OCI-LY3 (cell line): Measurements from ENCODE around the gene COG8.
A peak's percentile ranks its signal among the peaks of the same experiment; 100 is the strongest.

Source experiments
- H2AFZ ChIP-seq: fragments of 200-600, 300-600 bp; shearing (Covaris generic); 2 replicates; pipeline ENCODE4 v1.6.0; 2014; ENCODE audit warnings: antibody characterized with exemption, low read depth, low read length
- H3K27ac ChIP-seq: fragments of 200-600, 300-600 bp; sonication (generic); 2 replicates; pipeline ENCODE4 v1.5.1; 2014; ENCODE audit warnings: mild to moderate bottlenecking, low read length, moderate library complexity, mixed read lengths
- H3K27me3 ChIP-seq: fragments of 200-600, 300-600 bp; sonication (generic); 2 replicates; pipeline ENCODE4 v1.6.1; 2014; ENCODE audit warnings: low read depth, low read length, mixed read lengths
- H3K36me3 ChIP-seq: fragments of 200-600, 300-600 bp; sonication (generic); replicated peaks from 2 replicates; pipeline ENCODE3; 2014; ENCODE audit warnings: low read depth, low read length, mixed read lengths
- H3K4me1 ChIP-seq: fragments of 300-600, 200-600 bp; sonication (generic); 2 replicates; pipeline ENCODE4 v1.6.1; 2014; ENCODE audit warnings: low read length, mixed read lengths
- H3K4me2 ChIP-seq: fragments of 200-600, 300-600 bp; sonication (generic); 2 replicates; pipeline ENCODE4 v1.6.1; 2014; ENCODE audit warnings: low read length, mixed read lengths
- H3K4me3 ChIP-seq: fragments of 300-600, 200-600 bp; sonication (generic); 2 replicates; pipeline ENCODE4 v1.5.1; 2014; ENCODE audit warnings: antibody characterized with exemption, mild to moderate bottlenecking, low read length, moderate library complexity
- H3K79me2 ChIP-seq: fragments of 300-600, 200-600 bp; shearing (Covaris generic); 2 replicates; pipeline ENCODE4 v1.6.1; 2014; ENCODE audit warnings: mild to moderate bottlenecking, low read length, mixed read lengths
- H3K9ac ChIP-seq: fragments of 300-600, 200-600 bp; shearing (Covaris generic); 2 replicates; pipeline ENCODE4 v1.6.0; 2014; ENCODE audit warnings: mild to moderate bottlenecking, low read length, moderate library complexity
- H3K9me3 ChIP-seq: fragments of 200-600, 300-600 bp; shearing (Covaris generic); 2 replicates; pipeline ENCODE4 v1.6.1; 2014; ENCODE audit warnings: low read length, mixed read lengths; ENCODE audit not compliant: insufficient read depth
- H4K20me1 ChIP-seq: fragments of 200-600, 300-600 bp; sonication (generic); 2 replicates; pipeline ENCODE4 v1.6.1; 2016; ENCODE audit warnings: low read length, mixed read lengths; ENCODE audit not compliant: insufficient read depth
- EZH2phosphoT487 ChIP-seq: fragments of 200-600 bp; shearing (Covaris generic); IDR thresholded peaks from 2 replicates; pipeline ENCODE4 v1.6.1; 2018; ENCODE audit warnings: antibody characterized with exemption, mixed run types, low read depth
- TF ChIP-seq, protein P1 (sequence below): fragments of 200-600, 300-600 bp; sonication (generic); IDR thresholded peaks from 2 replicates; pipeline ENCODE4 v1.5.1; 2014; ENCODE audit warnings: antibody characterized with exemption, low read length, low read depth

Gene COG8

DNA sequence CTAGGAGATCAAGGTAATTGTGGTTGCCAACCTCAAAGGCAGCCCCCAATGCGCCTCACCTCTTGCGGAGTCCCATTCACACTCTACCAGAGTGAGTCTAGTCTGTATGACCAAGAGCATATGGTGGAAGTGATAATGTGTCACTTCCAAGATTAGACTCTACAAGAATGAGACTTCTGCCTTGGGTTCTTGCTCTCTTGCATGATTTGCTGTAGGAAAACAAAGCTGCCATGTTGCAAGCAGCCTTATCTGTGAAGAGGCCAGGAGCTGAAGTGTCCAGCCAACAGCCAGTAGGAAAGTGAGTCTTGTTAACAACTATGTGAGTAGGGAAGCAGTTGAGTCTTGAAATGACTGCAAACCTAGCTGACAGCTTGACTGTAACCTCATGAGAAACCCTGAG, 43.1 kb upstream of the COG8 start:
- Histone ChIP-seq H3K27me3 (no peaks in the 10 kb centered on the region), H3K4me2 (no peak overlapping the region), H4K20me1 (0 out of 2 replicates have a peak, but pooled peaks cover 3% of the 10 kb centered on the region), H2AFZ (no peak overlapping the region), H3K4me1 (peaks cover 31% of the 10 kb centered on the region), H3K4me3 (no peak overlapping the region), H3K36me3 (peaks cover 51% of the 10 kb centered on the region), H3K79me2 (peaks cover 52% of the 10 kb centered on the region), H3K9ac (no peak overlapping the region), H3K27ac (peak overlapping the region; percentile 8; the same call in 1 of the 2 replicates), H3K9me3 (no peaks in the 10 kb centered on the region)
- TF ChIP-seq, protein P1, sequence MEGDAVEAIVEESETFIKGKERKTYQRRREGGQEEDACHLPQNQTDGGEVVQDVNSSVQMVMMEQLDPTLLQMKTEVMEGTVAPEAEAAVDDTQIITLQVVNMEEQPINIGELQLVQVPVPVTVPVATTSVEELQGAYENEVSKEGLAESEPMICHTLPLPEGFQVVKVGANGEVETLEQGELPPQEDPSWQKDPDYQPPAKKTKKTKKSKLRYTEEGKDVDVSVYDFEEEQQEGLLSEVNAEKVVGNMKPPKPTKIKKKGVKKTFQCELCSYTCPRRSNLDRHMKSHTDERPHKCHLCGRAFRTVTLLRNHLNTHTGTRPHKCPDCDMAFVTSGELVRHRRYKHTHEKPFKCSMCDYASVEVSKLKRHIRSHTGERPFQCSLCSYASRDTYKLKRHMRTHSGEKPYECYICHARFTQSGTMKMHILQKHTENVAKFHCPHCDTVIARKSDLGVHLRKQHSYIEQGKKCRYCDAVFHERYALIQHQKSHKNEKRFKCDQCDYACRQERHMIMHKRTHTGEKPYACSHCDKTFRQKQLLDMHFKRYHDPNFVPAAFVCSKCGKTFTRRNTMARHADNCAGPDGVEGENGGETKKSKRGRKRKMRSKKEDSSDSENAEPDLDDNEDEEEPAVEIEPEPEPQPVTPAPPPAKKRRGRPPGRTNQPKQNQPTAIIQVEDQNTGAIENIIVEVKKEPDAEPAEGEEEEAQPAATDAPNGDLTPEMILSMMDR = no peak
- no peak for TF ChIP-seq EZH2phosphoT487

DNA sequence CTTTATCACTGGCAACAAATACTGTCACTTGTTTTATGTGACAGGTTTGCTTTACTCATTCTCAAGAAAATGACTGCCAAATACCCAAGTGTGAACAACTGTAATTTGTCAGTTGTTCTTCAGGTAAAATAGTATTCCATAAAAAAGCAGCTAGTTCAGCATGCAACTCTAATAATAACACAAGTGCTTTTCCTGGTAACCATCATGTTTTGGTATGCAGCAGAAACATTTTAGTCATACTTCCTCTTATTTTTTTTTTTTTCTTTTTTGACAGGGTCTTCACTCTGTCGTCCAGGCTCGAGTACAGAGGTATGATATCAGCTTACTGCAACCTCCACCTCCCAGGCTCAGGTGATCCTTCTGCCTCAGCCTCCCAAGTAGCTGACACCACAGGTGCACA, 41.9 kb upstream of the COG8 start:
- Histone ChIP-seq H3K4me1 (peaks cover 31% of the 10 kb centered on the region), H3K9ac (no peak overlapping the region), H3K27ac (0 out of 2 replicates have a peak overlapping the region, but pooled peaks have one; percentile 9), H4K20me1 (0 out of 2 replicates have a peak, but pooled peaks cover 3% of the 10 kb centered on the region), H3K9me3 (no peaks in the 10 kb centered on the region), H3K79me2 (peaks cover 52% of the 10 kb centered on the region), H2AFZ (no peak overlapping the region), H3K36me3 (peaks cover 53% of the 10 kb centered on the region), H3K27me3 (no peaks in the 10 kb centered on the region), H3K4me2 (no peak overlapping the region), H3K4me3 (no peak overlapping the region)
- TF ChIP-seq EZH2phosphoT487 = no peak
- TF ChIP-seq, protein P1 = no peak

DNA sequence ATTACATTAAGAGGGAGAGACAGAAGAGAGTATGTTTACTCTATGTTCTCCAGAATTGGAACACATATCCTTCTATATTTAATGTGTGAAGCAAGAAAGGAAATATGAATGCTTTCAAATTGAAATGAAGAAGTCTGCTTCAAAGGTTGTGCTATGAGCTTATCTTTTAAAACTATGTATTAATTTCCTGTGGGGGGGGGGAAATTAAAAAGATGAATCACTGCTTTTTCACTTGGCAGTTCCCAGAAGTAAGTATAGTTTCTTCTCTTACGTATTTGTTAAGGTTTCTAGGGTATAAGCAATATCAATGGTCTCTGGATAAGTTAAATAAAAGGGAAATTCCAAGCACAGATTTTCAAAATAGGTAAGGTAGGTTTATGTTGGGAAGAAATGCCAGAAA, 39.4 kb upstream of the COG8 start:
- no peak overlapping the region for H3K4me2 ChIP-seq
- H2AFZ ChIP-seq = no peak overlapping the region
- no peak overlapping the region for H3K27ac ChIP-seq
- peaks cover 19% of the 10 kb centered on the region for H3K4me1 ChIP-seq
- H3K27me3 ChIP-seq = no peaks in the 10 kb centered on the region
- H3K79me2 ChIP-seq = peaks cover 32% of the 10 kb centered on the region
- no peak overlapping the region for H3K9ac ChIP-seq
- no peaks in the 10 kb centered on the region for H4K20me1 ChIP-seq
- no peak for TF ChIP-seq EZH2phosphoT487
- TF ChIP-seq, protein P1 = no peak
- peaks cover 59% of the 10 kb centered on the region for H3K36me3 ChIP-seq
- H3K4me3 ChIP-seq = no peak overlapping the region
- no peaks in the 10 kb centered on the region for H3K9me3 ChIP-seq

DNA sequence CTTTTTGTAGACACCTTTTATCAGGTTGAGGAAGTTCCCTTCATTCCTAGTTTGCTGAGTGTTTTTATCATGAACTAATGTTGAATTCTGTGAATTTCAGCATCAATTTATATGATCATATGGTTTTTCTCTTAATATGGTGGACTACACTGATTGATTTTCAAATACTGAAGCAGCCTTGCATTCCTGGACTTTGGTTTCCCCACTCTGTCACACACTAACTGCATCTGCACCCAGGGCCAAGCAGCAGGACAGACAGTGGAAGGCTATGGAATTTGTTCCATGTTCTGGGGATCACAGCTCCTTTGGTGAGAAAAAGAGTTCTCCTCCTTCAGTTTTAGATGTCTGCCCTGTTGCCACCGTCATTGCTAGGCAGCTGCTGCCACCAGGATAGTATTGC, 38.7 kb upstream of the COG8 start:
- H3K27ac ChIP-seq = no peak overlapping the region
- peaks cover 54% of the 10 kb centered on the region for H3K36me3 ChIP-seq
- H3K79me2 ChIP-seq = peaks cover 29% of the 10 kb centered on the region

More for the DNA sequence above, 38.7 kb upstream of the COG8 start:
- no peaks in the 10 kb centered on the region for H3K27me3 ChIP-seq
- no peak overlapping the region for H3K9ac ChIP-seq
- H3K4me3 ChIP-seq = no peak overlapping the region
- H3K4me1 ChIP-seq = peaks cover 17% of the 10 kb centered on the region
- H3K4me2 ChIP-seq = no peak overlapping the region
- H4K20me1 ChIP-seq = no peaks in the 10 kb centered on the region
- H2AFZ ChIP-seq = no peak overlapping the region
- TF ChIP-seq EZH2phosphoT487 = no peak
- TF ChIP-seq, protein P1 = no peak
- H3K9me3 ChIP-seq = no peaks in the 10 kb centered on the region
